Measurements from ENCODE around the gene AVPI1.
"Not testable (repeated sequence)": the region's sequence is repeated elsewhere in the genome, so short reads cannot be mapped to it uniquely, and the experiment has no call there.

AVPI1 gene

GRCh38 chr10:97690133-97690532, 3.1 kb upstream of the AVPI1 start:
- Histone ChIP-seq H3K9ac (ENCODE audit: low read depth, low read length) (no peak overlapping the region), H3K36me3 (ENCODE audit: insufficient read depth, low read length) (no peaks in the 10 kb centered on the region), H3K4me1 (ENCODE audit: insufficient read depth, low read length) (peaks cover 9% of the 10 kb centered on the region; the same call in 1 of the 2 replicates), H3K9me3 (ENCODE audit: insufficient read depth, low read depth, low read length) (no peaks in the 10 kb centered on the region), H3K27me3 (ENCODE audit: insufficient read depth, low read length) (no peaks in the 10 kb centered on the region), H3K27ac (ENCODE audit: low read depth, low read length) (no peak overlapping the region), H3K4me3 (ENCODE audit: low read length) (no peak overlapping the region)
- WGBS, result 97% methylated on average over 3 of the region's 3 CpGs

DNA sequence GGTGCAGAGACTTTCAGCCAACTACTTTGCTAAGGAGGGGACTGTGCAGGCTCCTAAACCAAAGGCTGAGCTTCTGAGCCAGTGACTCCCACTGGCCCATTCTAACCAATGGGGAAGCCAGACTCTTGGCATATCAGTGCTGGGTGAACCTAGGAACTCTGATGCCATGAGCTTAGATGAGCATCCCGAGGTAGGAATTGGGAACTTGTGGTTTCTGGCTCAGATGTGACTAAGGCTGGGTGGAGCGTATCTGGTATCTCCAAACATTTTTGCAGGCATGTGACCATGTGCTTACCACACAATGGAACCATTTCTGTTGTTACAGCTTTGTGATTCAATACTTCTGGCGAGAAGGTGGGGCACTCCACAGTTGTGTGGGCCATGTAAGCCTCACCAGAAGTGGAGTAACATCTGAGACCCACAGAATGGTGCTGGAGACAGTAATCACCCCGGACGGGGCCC, 2.5 kb upstream of the AVPI1 start:
- Histone ChIP-seq H3K4me3 (ENCODE audit: low read length) (no peak overlapping the region), H3K9me3 (ENCODE audit: insufficient read depth, low read depth, low read length) (no peaks in the 10 kb centered on the region), H3K4me1 (ENCODE audit: insufficient read depth, low read length) (peaks cover 9% of the 10 kb centered on the region; the same call in 1 of the 2 replicates), H3K36me3 (ENCODE audit: insufficient read depth, low read length) (no peaks in the 10 kb centered on the region), H3K27me3 (ENCODE audit: insufficient read depth, low read length) (no peaks in the 10 kb centered on the region), H3K9ac (ENCODE audit: low read depth, low read length) (no peak overlapping the region), H3K27ac (ENCODE audit: low read depth, low read length) (no peak overlapping the region)
- WGBS, result 90% methylated on average over 5 of the region's 5 CpGs

- 84% methylated on average over 14 of the region's 14 CpGs for WGBS
- Histone ChIP-seq H3K27ac (ENCODE audit: low read depth, low read length) (peak overlapping the region; percentile 80), H3K4me3 (ENCODE audit: low read length) (peak overlapping the region; percentile 51), H3K27me3 (ENCODE audit: insufficient read depth, low read length) (no peaks in the 10 kb centered on the region), H3K9ac (ENCODE audit: low read depth, low read length) (peak overlapping the region; percentile 74), H3K9me3 (ENCODE audit: insufficient read depth, low read depth, low read length) (no peaks in the 10 kb centered on the region), H3K36me3 (ENCODE audit: insufficient read depth, low read length) (no peaks in the 10 kb centered on the region), H3K4me1 (ENCODE audit: insufficient read depth, low read length) (peaks cover 9% of the 10 kb centered on the region; the same call in 1 of the 2 replicates)
Measured at GRCh38 chr10:97687785-97688781, 1.0 kb upstream of the AVPI1 start.

GRCh38 chr10:97686301-97686961, 610 bp downstream of the AVPI1 start:
- 26% methylated on average over 14 of the region's 14 CpGs for WGBS
- H3K9me3 ChIP-seq (ENCODE audit: insufficient read depth, low read depth, low read length), result no peaks in the 10 kb centered on the region
- H3K27me3 ChIP-seq (ENCODE audit: insufficient read depth, low read length), result no peaks in the 10 kb centered on the region
- H3K36me3 ChIP-seq (ENCODE audit: insufficient read depth, low read length), result no peaks in the 10 kb centered on the region
- peak overlapping the region; percentile 75; the same call in 1 of the 2 replicates for H3K27ac ChIP-seq (ENCODE audit: low read depth, low read length)
- H3K9ac ChIP-seq (ENCODE audit: low read depth, low read length), result peak overlapping the region; percentile 77
- peak overlapping the region; percentile 75 for H3K4me3 ChIP-seq (ENCODE audit: low read length)
- H3K4me1 ChIP-seq (ENCODE audit: insufficient read depth, low read length), result peaks cover 9% of the 10 kb centered on the region; the same call in 1 of the 2 replicates

GRCh38 chr10:97685395-97685958, 1.6 kb downstream of the AVPI1 start:
- 67% methylated on average over 2 of the region's 2 CpGs for WGBS
- Histone ChIP-seq H3K4me1 (ENCODE audit: insufficient read depth, low read length) (peaks cover 9% of the 10 kb centered on the region; the same call in 1 of the 2 replicates), H3K36me3 (ENCODE audit: insufficient read depth, low read length) (no peaks in the 10 kb centered on the region), H3K27me3 (ENCODE audit: insufficient read depth, low read length) (no peaks in the 10 kb centered on the region), H3K9me3 (ENCODE audit: insufficient read depth, low read depth, low read length) (no peaks in the 10 kb centered on the region), H3K27ac (ENCODE audit: low read depth, low read length) (no peak overlapping the region; the same call in 1 of the 2 replicates), H3K4me3 (ENCODE audit: low read length) (no peak overlapping the region), H3K9ac (ENCODE audit: low read depth, low read length) (no peak overlapping the region)

DNA sequence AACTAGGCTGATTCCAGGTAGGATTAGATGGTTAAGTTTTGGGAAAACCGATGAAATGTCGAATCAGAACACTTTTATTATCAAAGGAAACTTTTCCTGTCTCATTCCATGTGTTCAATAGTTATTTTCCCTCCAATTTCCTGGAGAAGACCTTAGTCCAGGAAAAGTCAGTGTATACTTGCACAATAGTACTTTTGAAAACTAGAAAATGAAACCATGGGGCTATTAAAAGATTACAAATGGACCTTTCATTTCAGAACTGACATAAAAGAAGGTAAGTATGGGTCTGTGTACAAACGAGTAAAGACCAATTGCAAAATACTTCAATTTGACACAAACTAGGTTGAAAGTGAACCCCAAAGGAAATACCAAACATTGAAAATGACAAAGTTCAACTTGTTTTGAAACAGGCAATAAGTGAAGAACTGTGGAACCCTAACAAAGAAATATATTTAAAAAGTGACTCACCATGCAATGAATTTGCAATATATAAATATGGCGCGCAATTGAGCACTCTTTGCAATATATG, 2.1 kb downstream of the AVPI1 start:
- peaks cover 9% of the 10 kb centered on the region; the same call in 1 of the 2 replicates for H3K4me1 ChIP-seq (ENCODE audit: insufficient read depth, low read length)
- H3K9me3 ChIP-seq (ENCODE audit: insufficient read depth, low read depth, low read length), result no peaks in the 10 kb centered on the region
- no peak overlapping the region for H3K27ac ChIP-seq (ENCODE audit: low read depth, low read length)
- 81% methylated on average over 4 of the region's 5 CpGs for WGBS
- no peaks in the 10 kb centered on the region for H3K27me3 ChIP-seq (ENCODE audit: insufficient read depth, low read length)
- H3K9ac ChIP-seq (ENCODE audit: low read depth, low read length), result no peak overlapping the region
- H3K36me3 ChIP-seq (ENCODE audit: insufficient read depth, low read length), result no peaks in the 10 kb centered on the region
- no peak overlapping the region for H3K4me3 ChIP-seq (ENCODE audit: low read length)

- H3K27me3 ChIP-seq (ENCODE audit: insufficient read depth, low read length); H3K27ac ChIP-seq (ENCODE audit: low read depth, low read length): not testable (repeated sequence)
Measured at GRCh38 chr10:97684368-97684713, 2.7 kb downstream of the AVPI1 start.

GRCh38 chr10:97683556-97684367, 3.3 kb downstream of the AVPI1 start:
- 76% methylated on average over 9 of the region's 9 CpGs for WGBS
- H3K9me3 ChIP-seq (ENCODE audit: insufficient read depth, low read depth, low read length), result no peaks in the 10 kb centered on the region
- H3K36me3 ChIP-seq (ENCODE audit: insufficient read depth, low read length), result no peaks in the 10 kb centered on the region
- H3K4me1 ChIP-seq (ENCODE audit: insufficient read depth, low read length), result peaks cover 9% of the 10 kb centered on the region; the same call in 1 of the 2 replicates
- no peak overlapping the region for H3K27ac ChIP-seq (ENCODE audit: low read depth, low read length)
- H3K4me3 ChIP-seq (ENCODE audit: low read length), result no peak overlapping the region
- no peaks in the 10 kb centered on the region for H3K27me3 ChIP-seq (ENCODE audit: insufficient read depth, low read length)
- no peak overlapping the region for H3K9ac ChIP-seq (ENCODE audit: low read depth, low read length)

More at GRCh38 chr10:97684368-97684713, 2.7 kb downstream of the AVPI1 start:
- not testable (repeated sequence) for H3K4me1 ChIP-seq (ENCODE audit: insufficient read depth, low read length); H3K36me3 ChIP-seq (ENCODE audit: insufficient read depth, low read length); H3K9me3 ChIP-seq (ENCODE audit: insufficient read depth, low read depth, low read length); H3K4me3 ChIP-seq (ENCODE audit: low read length); H3K9ac ChIP-seq (ENCODE audit: low read depth, low read length)
- 90% methylated on average over 7 of the region's 7 CpGs for WGBS

DNA sequence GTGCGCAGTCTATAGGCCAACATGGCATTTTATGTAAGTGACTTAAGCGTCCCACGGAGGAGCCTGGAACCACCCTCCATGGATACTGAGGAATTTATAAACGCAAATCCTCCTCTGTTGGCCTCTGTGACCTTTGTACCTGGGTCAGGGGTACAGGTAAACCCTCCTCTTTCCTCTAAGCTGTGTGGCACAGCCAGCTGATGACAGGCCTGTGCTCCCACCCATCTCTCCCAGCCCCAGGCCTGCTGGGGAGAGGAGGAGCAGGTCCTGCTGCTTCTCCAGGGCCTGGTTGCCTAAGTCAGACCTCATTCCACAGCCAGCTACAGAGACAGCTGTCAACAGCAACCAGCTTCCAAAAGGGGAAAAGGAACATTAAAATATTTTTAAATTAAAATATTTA, 5.0 kb downstream of the AVPI1 start:
- no peaks in the 10 kb centered on the region for H3K4me1 ChIP-seq (ENCODE audit: insufficient read depth, low read length)
- no peaks in the 10 kb centered on the region for H3K27me3 ChIP-seq (ENCODE audit: insufficient read depth, low read length)
- no peak overlapping the region for H3K9ac ChIP-seq (ENCODE audit: low read depth, low read length)
- no peak overlapping the region for H3K4me3 ChIP-seq (ENCODE audit: low read length)
- no peaks in the 10 kb centered on the region for H3K9me3 ChIP-seq (ENCODE audit: insufficient read depth, low read depth, low read length)
- WGBS, result 95% methylated on average over 4 of the region's 4 CpGs
- H3K27ac ChIP-seq (ENCODE audit: low read depth, low read length), result no peak overlapping the region
- H3K36me3 ChIP-seq (ENCODE audit: insufficient read depth, low read length), result peaks cover 12% of the 10 kb centered on the region; the same call in 1 of the 2 replicates

GRCh38 chr10:97679594-97679993, 7.4 kb downstream of the AVPI1 start:
- WGBS, result 96% methylated on average over 16 of the region's 16 CpGs
- Histone ChIP-seq H3K36me3 (ENCODE audit: insufficient read depth, low read length) (peaks cover 28% of the 10 kb centered on the region), H3K9ac (ENCODE audit: low read depth, low read length) (no peak overlapping the region), H3K4me3 (ENCODE audit: low read length) (no peak overlapping the region), H3K27me3 (ENCODE audit: insufficient read depth, low read length) (no peaks in the 10 kb centered on the region), H3K27ac (ENCODE audit: low read depth, low read length) (no peak overlapping the region), H3K4me1 (ENCODE audit: insufficient read depth, low read length) (no peaks in the 10 kb centered on the region), H3K9me3 (ENCODE audit: insufficient read depth, low read depth, low read length) (no peaks in the 10 kb centered on the region)
